Neural cell (in vitro differentiated cells): ENCODE results near the gene FLAD1. TPM values are rescaled to one million over a fixed set of nuclear protein-coding genes. Genes with fewer than 3 reads are reported as not detected.

Experiments
- H2AFZ ChIP-seq: fragments of 200-600, 300-800 bp; sonication (generic), shearing (Covaris generic); 2 replicates; pipeline ENCODE4 v1.6.0; 2014; ENCODE audit warnings: low read depth, mild to moderate bottlenecking, antibody characterized with exemption, low read length, moderate library complexity
- H3F3A ChIP-seq: fragments of 200-600 bp; shearing (Covaris generic); 2 replicates; pipeline ENCODE4 v1.6.1; 2016; ENCODE audit warnings: mild to moderate bottlenecking, moderate library complexity, mixed read lengths, antibody characterized with exemption, low read length; ENCODE audit not compliant: insufficient read depth, poor library complexity, severe bottlenecking
- H3K27ac ChIP-seq: fragments of 200-600, 300-800 bp; sonication (generic), shearing (Covaris generic); 2 replicates; pipeline ENCODE4 v1.5.1; 2014; ENCODE audit warnings: mild to moderate bottlenecking, low read length, moderate library complexity
- H3K27me3 ChIP-seq: fragments of 300-800, 200-600 bp; sonication (generic), shearing (Covaris generic); 2 replicates; pipeline ENCODE4 v1.6.0; 2014; ENCODE audit warnings: mild to moderate bottlenecking, low read depth, low read length, moderate library complexity; ENCODE audit not compliant: insufficient read depth
- H3K36me3 ChIP-seq: fragments of 300-800, 200-600 bp; sonication (generic), shearing (Covaris generic); 2 replicates; pipeline ENCODE4 v1.5.1; 2014; ENCODE audit warnings: mild to moderate bottlenecking, antibody characterized with exemption, low read length, moderate library complexity; ENCODE audit not compliant: insufficient read depth
- H3K4me2 ChIP-seq: fragments of 300-800, 200-600 bp; sonication (generic), shearing (Covaris generic); 2 replicates; pipeline ENCODE4 v1.6.0; 2014; ENCODE audit warnings: mild to moderate bottlenecking, low read length
- H3K4me3 ChIP-seq: fragments of 300-800, 200-600 bp; sonication (generic), shearing (Covaris generic); 2 replicates; pipeline ENCODE4 v1.5.1; 2014; ENCODE audit warnings: mild to moderate bottlenecking, low read length, moderate library complexity
- H3K79me2 ChIP-seq: fragments of 200-600 bp; shearing (Covaris generic); replicated peaks from 2 replicates; pipeline ENCODE4 v1.6.0; 2014; ENCODE audit warnings: mild to moderate bottlenecking, low read length, moderate library complexity; ENCODE audit not compliant: insufficient read depth
- H3K9ac ChIP-seq: fragments of 300-800, 200-600 bp; sonication (generic), shearing (Covaris generic); 2 replicates; pipeline ENCODE4 v1.6.1; 2016; ENCODE audit warnings: mild to moderate bottlenecking, low read length, mixed read lengths
- H3K9me2 ChIP-seq: fragments of 200-600 bp; shearing (Covaris generic); 2 replicates; pipeline ENCODE4 v1.6.1; 2016; ENCODE audit warnings: mild to moderate bottlenecking, low read length, mixed read lengths; ENCODE audit not compliant: insufficient read depth
- H3K9me3 ChIP-seq: fragments of 200-600, 300-800 bp; sonication (generic), shearing (Covaris generic); 2 replicates; pipeline ENCODE4 v1.6.1; 2016; ENCODE audit warnings: mild to moderate bottlenecking, mixed run types, low read length, moderate library complexity, mixed read lengths
- H4K20me1 ChIP-seq: fragments of 200-600 bp; shearing (Covaris generic); 2 replicates; pipeline ENCODE4 v1.6.1; 2016; ENCODE audit warnings: mild to moderate bottlenecking, mixed run types; ENCODE audit not compliant: insufficient read depth
- EP300 ChIP-seq: fragments of 450-650 bp; conservative IDR thresholded peaks from 2 replicates; pipeline ENCODE4 v1.6.1; 2014; ENCODE audit warnings: antibody characterized with exemption, mild to moderate bottlenecking, moderate library complexity; ENCODE audit not compliant: poor library complexity, severe bottlenecking
- EZH2 ChIP-seq: fragments of 200-600, 300-800 bp; shearing (Covaris generic), sonication (generic); IDR thresholded peaks from 2 replicates; pipeline ENCODE4 v1.6.1; 2014; ENCODE audit warnings: antibody characterized with exemption, low read length, borderline replicate concordance, mild to moderate bottlenecking; ENCODE audit not compliant: insufficient read depth, poor library complexity, severe bottlenecking
- MXI1 ChIP-seq: fragments of 450-650 bp; conservative IDR thresholded peaks from 2 replicates; pipeline ENCODE4 v1.6.1; 2014; ENCODE audit warnings: antibody characterized with exemption, mild to moderate bottlenecking; ENCODE audit not compliant: poor library complexity, severe bottlenecking
- POLR2AphosphoS5 ChIP-seq: IDR thresholded peaks from 2 replicates; pipeline ENCODE4 v1.6.1; 2012
- RAD21 ChIP-seq: fragments of 450-650 bp; conservative IDR thresholded peaks from 2 replicates; pipeline ENCODE4 v1.6.1; 2014; ENCODE audit warnings: antibody characterized with exemption, mild to moderate bottlenecking, moderate library complexity
- SMC3 ChIP-seq: fragments of 450-650 bp; conservative IDR thresholded peaks from 2 replicates; pipeline ENCODE4 v1.6.1; 2014; ENCODE audit warnings: antibody characterized with exemption, mild to moderate bottlenecking, moderate library complexity; ENCODE audit not compliant: poor library complexity
- TAF1 ChIP-seq: IDR thresholded peaks from 2 replicates; pipeline ENCODE4 v1.6.1; 2012; ENCODE audit warnings: low read depth
- polyA plus RNA-seq: library from polyadenylated mRNA; depleted of rRNA; stranded (reverse); fragments of >200 nt; gene quantifications from 2 replicates; pipeline ENCODE4 v1.2.3, GENCODE V29; 2014
- TF ChIP-seq, protein P1 (sequence below): IDR thresholded peaks from 2 replicates; pipeline ENCODE4 v1.6.1; 2012; ENCODE audit warnings: borderline replicate concordance
- TF ChIP-seq, protein P2 (sequence below): fragments of 450-650 bp; IDR thresholded peaks from 2 replicates; pipeline ENCODE4 v1.5.1; 2014; ENCODE audit warnings: antibody characterized with exemption, mild to moderate bottlenecking, moderate library complexity; ENCODE audit not compliant: poor library complexity, severe bottlenecking

The FLAD1 gene
- polyA plus RNA-seq, 1 donor from 2014 or later: 68.6 TPM

DNA sequence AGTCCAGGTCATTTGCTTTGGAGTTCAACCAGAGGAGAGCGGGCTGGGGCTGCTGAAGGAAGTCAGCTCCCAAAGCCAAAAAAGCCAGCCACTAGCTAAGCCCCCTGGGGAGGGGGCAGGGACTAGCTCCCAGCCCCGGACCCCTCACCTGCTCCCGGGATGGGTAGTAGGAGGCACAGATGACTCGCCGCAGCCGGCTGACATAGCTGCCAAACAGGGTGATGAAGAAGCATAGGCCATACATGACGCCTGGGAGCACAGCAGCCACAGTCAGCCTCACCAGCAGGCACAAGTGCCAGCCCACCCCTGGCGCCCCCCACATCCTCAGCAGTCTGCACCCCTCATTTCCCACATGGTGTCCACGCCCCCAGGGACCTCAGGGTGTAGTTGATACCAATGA, 43.0 kb downstream of the FLAD1 start:
- Histone ChIP-seq H3F3A (no peaks in the 10 kb centered on the region), H3K27me3 (no peaks in the 10 kb centered on the region), H4K20me1 (no peaks in the 10 kb centered on the region), H3K4me3 (no peak overlapping the region), H3K9me2 (no peaks in the 10 kb centered on the region), H3K9ac (no peak overlapping the region), H2AFZ (no peak overlapping the region), H3K4me2 (no peak overlapping the region), H3K27ac (no peak overlapping the region), H3K36me3 (no peaks in the 10 kb centered on the region), H3K79me2 (no peaks in the 10 kb centered on the region), H3K9me3 (no peaks in the 10 kb centered on the region)
- TF ChIP-seq RAD21: no peak
- no peak for TF ChIP-seq MXI1
- no peak for TF ChIP-seq SMC3
- no peak for TF ChIP-seq EZH2
- no peak for TF ChIP-seq TAF1
- no peak for TF ChIP-seq EP300
- no peak for TF ChIP-seq POLR2AphosphoS5
- TF ChIP-seq, protein P1, sequence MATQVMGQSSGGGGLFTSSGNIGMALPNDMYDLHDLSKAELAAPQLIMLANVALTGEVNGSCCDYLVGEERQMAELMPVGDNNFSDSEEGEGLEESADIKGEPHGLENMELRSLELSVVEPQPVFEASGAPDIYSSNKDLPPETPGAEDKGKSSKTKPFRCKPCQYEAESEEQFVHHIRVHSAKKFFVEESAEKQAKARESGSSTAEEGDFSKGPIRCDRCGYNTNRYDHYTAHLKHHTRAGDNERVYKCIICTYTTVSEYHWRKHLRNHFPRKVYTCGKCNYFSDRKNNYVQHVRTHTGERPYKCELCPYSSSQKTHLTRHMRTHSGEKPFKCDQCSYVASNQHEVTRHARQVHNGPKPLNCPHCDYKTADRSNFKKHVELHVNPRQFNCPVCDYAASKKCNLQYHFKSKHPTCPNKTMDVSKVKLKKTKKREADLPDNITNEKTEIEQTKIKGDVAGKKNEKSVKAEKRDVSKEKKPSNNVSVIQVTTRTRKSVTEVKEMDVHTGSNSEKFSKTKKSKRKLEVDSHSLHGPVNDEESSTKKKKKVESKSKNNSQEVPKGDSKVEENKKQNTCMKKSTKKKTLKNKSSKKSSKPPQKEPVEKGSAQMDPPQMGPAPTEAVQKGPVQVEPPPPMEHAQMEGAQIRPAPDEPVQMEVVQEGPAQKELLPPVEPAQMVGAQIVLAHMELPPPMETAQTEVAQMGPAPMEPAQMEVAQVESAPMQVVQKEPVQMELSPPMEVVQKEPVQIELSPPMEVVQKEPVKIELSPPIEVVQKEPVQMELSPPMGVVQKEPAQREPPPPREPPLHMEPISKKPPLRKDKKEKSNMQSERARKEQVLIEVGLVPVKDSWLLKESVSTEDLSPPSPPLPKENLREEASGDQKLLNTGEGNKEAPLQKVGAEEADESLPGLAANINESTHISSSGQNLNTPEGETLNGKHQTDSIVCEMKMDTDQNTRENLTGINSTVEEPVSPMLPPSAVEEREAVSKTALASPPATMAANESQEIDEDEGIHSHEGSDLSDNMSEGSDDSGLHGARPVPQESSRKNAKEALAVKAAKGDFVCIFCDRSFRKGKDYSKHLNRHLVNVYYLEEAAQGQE: no peak
- TF ChIP-seq, protein P2, sequence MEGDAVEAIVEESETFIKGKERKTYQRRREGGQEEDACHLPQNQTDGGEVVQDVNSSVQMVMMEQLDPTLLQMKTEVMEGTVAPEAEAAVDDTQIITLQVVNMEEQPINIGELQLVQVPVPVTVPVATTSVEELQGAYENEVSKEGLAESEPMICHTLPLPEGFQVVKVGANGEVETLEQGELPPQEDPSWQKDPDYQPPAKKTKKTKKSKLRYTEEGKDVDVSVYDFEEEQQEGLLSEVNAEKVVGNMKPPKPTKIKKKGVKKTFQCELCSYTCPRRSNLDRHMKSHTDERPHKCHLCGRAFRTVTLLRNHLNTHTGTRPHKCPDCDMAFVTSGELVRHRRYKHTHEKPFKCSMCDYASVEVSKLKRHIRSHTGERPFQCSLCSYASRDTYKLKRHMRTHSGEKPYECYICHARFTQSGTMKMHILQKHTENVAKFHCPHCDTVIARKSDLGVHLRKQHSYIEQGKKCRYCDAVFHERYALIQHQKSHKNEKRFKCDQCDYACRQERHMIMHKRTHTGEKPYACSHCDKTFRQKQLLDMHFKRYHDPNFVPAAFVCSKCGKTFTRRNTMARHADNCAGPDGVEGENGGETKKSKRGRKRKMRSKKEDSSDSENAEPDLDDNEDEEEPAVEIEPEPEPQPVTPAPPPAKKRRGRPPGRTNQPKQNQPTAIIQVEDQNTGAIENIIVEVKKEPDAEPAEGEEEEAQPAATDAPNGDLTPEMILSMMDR: no peak

DNA sequence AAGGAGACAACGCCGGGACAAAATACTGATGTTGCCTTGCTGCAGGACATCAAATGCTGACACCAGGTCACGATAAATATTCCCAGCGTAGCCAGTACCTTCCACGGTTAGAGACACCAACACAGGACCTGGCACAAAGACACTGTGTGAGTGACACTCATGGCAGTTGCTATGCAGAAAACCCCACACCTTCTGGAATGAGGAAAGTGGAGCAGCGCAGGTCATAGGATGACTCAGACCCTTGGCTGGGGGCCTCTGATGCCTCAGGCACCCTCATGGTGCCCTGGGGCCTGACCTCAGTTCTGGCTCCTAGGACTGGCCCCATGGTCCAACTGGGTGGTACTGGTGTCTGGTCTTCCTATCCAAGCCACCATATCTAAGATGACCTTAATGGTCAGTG, 43.4 kb downstream of the FLAD1 start:
- no peak overlapping the region for H2AFZ ChIP-seq
- TF ChIP-seq, protein P2: no peak
- no peaks in the 10 kb centered on the region for H3K36me3 ChIP-seq

More for the DNA sequence above, 43.4 kb downstream of the FLAD1 start:
- no peaks in the 10 kb centered on the region for H3K27me3 ChIP-seq
- no peaks in the 10 kb centered on the region for H3F3A ChIP-seq
- H3K4me2 ChIP-seq: no peak overlapping the region
- H3K9me2 ChIP-seq: no peaks in the 10 kb centered on the region
- H3K27ac ChIP-seq: no peak overlapping the region
- no peak overlapping the region for H3K9ac ChIP-seq
- H4K20me1 ChIP-seq: no peaks in the 10 kb centered on the region
- no peaks in the 10 kb centered on the region for H3K79me2 ChIP-seq
- no peak overlapping the region for H3K4me3 ChIP-seq
- H3K9me3 ChIP-seq: no peaks in the 10 kb centered on the region
